RWPE1 (cell line): Measurements from ENCODE around the gene ULBP2.

Experiments
- CTCF ChIA-PET: fragments of 350-600 bp; sonication (Branson Sonifier 250); formaldehyde crosslinking; extraction: SDS; loops from one replicate; lab custom pipeline; 2021; lab: Yijun Ruan, JAX
- POLR2A ChIA-PET: fragments of 400-600 bp; formaldehyde crosslinking; extraction: SDS; loops from one replicate; lab custom pipeline; 2020; ENCODE audit warnings: antibody characterized with exemption; ENCODE audit not compliant: low non-redundant PET; lab: Yijun Ruan, JAX
- DNase-seq: peaks from one replicate; pipeline ENCODE4 v3.0.0; 2012; ENCODE audit warnings: low spot score
- H3K27ac ChIP-seq: fragments of 450-650 bp; 2 replicates; pipeline ENCODE4 v1.5.1; 2017
- TF ChIP-seq, protein P1 (sequence below): fragments of 450-650 bp; conservative IDR thresholded peaks from 2 replicates; pipeline ENCODE4 v1.5.1; 2017; ENCODE audit warnings: low read depth, mild to moderate bottlenecking

Gene ULBP2, protein sequence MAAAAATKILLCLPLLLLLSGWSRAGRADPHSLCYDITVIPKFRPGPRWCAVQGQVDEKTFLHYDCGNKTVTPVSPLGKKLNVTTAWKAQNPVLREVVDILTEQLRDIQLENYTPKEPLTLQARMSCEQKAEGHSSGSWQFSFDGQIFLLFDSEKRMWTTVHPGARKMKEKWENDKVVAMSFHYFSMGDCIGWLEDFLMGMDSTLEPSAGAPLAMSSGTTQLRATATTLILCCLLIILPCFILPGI

DNA sequence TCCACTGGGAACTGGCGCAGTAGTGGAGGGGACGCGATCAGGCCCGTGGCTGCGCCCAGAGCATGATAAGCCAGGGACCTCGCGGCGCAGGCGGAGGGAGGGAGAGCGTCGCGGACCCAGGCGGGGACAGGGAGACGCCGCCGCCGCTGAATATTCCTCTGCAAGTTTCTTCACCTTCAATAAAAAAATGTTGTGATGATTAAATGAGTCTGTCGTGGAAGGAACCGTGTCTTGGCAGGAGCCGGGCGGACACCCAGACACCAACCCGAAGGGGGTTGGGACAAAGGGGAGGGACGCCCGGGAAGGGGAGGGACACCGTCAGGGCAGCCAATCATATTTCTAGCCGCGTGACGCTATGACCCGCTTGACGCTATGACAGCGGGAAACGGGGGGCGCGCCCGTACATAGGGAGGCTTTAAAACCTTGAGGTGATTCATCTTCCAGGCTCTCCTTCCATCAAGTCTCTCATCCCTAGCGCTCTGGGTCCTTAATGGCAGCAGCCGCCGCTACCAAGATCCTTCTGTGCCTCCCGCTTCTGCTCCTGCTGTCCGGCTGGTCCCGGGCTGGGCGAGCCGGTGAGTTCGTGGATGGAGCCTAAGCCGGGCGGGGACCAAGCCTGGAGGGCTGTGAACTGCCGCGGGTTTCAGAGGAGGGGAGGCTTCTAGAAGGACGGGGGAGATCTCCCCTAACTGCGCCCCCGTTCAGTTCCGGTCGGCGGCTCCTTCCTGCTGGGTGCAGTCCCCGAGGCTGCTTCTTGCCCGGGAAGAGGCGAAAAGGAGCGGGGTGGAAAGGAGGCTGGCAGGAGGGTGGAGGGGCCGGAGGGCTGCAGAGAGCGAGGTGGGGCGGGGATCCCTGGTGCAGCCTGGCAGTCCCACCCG lies at the start of gene ULBP2:
Gene ULBP2, plus strand, starts transcription at position 432 of the 878 bp plus-strand sequence. Its CDS starts 59 bp downstream, at position 491.
- H3K27ac ChIP-seq: peak within 1 kb of the TSS; percentile 88
- peak; percentile 98 for DNase-seq
- TF ChIP-seq, protein P1, sequence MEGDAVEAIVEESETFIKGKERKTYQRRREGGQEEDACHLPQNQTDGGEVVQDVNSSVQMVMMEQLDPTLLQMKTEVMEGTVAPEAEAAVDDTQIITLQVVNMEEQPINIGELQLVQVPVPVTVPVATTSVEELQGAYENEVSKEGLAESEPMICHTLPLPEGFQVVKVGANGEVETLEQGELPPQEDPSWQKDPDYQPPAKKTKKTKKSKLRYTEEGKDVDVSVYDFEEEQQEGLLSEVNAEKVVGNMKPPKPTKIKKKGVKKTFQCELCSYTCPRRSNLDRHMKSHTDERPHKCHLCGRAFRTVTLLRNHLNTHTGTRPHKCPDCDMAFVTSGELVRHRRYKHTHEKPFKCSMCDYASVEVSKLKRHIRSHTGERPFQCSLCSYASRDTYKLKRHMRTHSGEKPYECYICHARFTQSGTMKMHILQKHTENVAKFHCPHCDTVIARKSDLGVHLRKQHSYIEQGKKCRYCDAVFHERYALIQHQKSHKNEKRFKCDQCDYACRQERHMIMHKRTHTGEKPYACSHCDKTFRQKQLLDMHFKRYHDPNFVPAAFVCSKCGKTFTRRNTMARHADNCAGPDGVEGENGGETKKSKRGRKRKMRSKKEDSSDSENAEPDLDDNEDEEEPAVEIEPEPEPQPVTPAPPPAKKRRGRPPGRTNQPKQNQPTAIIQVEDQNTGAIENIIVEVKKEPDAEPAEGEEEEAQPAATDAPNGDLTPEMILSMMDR: no peak
- CTCF ChIA-PET: interaction anchor here (0.6 kb wide), 1 partner anchor 155 kb away, joined by 13 read pairs; no protein-coding TSS in a partner anchor
- POLR2A ChIA-PET: no interaction called here

DNA sequence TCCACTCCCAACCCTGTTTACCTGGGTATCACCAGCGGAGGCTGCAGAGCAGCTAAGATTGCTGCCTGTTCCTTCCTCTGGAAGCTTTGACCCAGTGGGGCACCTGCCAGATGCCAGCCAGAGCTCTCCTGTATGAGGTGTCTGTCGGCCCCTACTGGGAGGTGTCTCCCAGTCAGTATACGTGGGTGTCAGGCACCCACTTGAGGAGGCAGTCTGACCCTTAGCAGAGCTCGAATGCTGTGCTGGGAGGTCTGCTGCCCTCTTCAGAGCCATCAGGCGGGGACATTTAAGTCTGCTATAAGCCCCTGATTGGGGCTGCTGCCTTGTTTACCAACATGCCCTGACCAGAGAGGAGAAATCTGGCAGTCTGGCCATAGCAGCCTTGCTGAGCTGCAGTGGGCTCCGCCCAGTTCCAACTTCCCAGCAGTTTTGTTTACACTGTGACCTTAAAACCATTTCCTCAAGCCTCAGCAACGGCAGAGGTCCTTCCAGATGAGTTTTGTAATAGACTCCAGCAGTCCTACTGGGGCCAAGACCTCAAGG lies 46.7 kb upstream of the ULBP2 start:
- CTCF ChIA-PET: no interaction called here
- H3K27ac ChIP-seq: peak overlapping the region; percentile 100

DNA sequence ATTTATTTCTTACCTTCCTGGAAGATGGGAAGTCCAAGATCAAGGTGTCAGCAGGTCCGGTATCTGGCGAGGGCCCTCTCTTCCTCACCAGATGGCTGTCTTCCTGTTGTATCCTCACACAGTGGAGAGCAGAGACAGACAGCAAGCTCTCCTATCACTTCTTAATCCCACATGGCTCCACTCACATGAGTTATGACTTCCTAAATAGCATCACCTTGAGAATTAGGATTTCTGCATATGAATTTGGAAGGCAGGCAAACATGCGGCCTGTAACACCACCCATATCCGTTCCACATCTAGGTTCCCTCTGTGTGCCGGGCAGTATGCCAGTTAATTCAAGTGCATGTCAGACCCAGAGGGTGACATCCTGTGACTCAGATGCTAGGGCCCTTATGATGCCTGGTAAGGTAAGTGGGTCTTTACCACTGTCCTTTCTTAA lies 46.0 kb upstream of the ULBP2 start:
- peak overlapping the region; percentile 100 for H3K27ac ChIP-seq
- ChIA-PET POLR2A (no interaction called here), CTCF (no interaction called here)
- TF ChIP-seq, protein P1: no peak
- DNase-seq: no peak

More for the DNA sequence above, 46.7 kb upstream of the ULBP2 start:
- POLR2A ChIA-PET: no interaction called here
- no peak for DNase-seq
- TF ChIP-seq, protein P1: no peak

DNA sequence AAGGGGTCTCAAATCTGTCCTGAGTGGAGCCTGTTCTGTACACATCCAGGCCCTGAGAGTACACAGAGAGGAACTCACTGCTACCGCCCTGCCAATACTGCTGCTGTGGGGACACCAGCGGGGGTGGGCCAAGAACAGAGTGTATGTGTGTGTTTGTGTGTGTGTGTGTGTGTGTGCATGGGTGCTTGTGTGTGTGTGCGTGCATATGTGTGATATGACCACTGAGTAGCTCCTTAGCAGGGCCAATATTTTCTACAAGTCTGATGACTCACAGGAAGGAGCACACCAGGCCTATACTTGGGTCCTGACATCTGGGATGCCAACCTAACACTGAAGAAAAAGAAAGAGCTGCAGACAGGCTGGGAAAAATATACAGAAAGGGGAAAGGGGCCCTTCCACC lies 45.3 kb upstream of the ULBP2 start:
- DNase-seq: no peak
- H3K27ac ChIP-seq: peak overlapping the region; percentile 100
- TF ChIP-seq, protein P1: no peak
- POLR2A ChIA-PET: no interaction called here
- CTCF ChIA-PET: interaction anchor here (0.6 kb wide), 1 partner anchor 39 kb away, joined by 3 read pairs; no protein-coding TSS in a partner anchor

DNA sequence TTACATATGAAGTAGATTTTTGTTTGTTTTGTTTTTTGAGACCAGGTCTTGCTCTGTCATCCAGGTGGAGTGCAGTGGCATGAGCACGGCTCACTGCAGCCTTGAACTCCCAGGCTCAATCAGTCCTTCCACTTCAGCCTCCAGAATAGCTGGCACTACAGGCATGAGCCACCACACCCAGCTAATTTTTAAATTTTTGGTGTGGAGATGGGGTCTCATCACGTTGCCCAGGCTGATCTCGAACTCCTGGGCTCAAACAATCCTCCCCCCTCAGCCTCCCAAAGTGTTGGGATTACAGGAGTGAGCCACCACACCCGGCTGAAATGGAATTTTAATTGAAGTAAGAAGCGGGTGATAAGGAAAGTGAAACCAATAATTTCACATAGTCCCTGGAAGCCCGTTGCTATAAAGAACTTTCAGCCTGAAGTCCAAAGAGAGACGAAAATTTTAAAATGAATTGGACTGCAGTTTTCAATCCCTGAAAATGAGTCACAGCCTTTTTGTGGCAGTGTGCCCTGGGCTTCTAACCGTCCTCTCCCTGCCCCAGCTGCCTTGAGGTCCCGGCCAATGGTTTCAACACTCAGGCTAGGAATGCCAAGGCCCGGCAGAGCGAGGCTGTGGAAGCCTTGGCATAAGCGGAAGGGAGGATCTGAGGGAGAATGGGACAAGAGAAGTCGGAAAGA lies 44.7 kb upstream of the ULBP2 start:
- CTCF ChIA-PET: interaction anchor here (0.6 kb wide), 1 partner anchor 40 kb away, joined by 3 read pairs; no protein-coding TSS in a partner anchor
- POLR2A ChIA-PET: no interaction called here
- peak; percentile 88 for DNase-seq
- TF ChIP-seq, protein P1: no peak
- peak overlapping the region; percentile 100 for H3K27ac ChIP-seq
